Stomach (tissue), 4 donors: ENCODE results near the gene MSI2.

Experiments
- CTCF ChIP-seq, 7 experiments: fragments of 450-650 bp in 4 of 7; fragments of 200-600 bp in 3 of 7; sonication (generic) in 3 of 7; IDR thresholded peaks; one replicate each; pipeline ENCODE4 v1.5.1; 2016 to 2019; ENCODE audit warnings: antibody characterized with exemption in 7 of 7, control low read depth in 2 of 7, mild to moderate bottlenecking in 1 of 7
- POLR2AphosphoS5 ChIP-seq, 3 donors: sonication (generic); formaldehyde crosslinking; IDR thresholded peaks; one replicate each; pipeline ENCODE4 v1.6.1; 2016; ENCODE audit warnings: antibody characterized with exemption in 3 of 3

- no peak for TF ChIP-seq CTCF (IDR thresholded peaks at IDR 0.05)
- no peak for TF ChIP-seq POLR2AphosphoS5 (IDR thresholded peaks at IDR 0.05)
Measured at GRCh38 chr17:57330587-57330986, 74.3 kb downstream of the MSI2 start.
